GM12878 (cell line): Measurements from ENCODE around the gene DNAH1.

Experiments
- CTCF ChIP-seq, 3 experiments: IDR thresholded peaks in 2 of 3; conservative IDR thresholded peaks in 1 of 3; 2 replicates each; pipeline ENCODE4 v1.5.1; 2011; ENCODE audit warnings: low read depth in 3 of 3, low read length in 3 of 3, mild to moderate bottlenecking in 3 of 3, control low read depth in 2 of 3, moderate library complexity in 2 of 3, inconsistent platforms in 1 of 3, mixed read lengths in 1 of 3; ENCODE audit not compliant: control insufficient read depth in 2 of 3, insufficient read depth in 1 of 3; ENCODE audit errors: extremely low read depth in 1 of 3
- JUNB ChIP-seq: IDR thresholded peaks from 2 replicates; pipeline ENCODE4 v1.6.1; 2016; ENCODE audit warnings: antibody characterized with exemption, mild to moderate bottlenecking
- JUND ChIP-seq: IDR thresholded peaks from 2 replicates; pipeline ENCODE4 v1.6.1; 2012; ENCODE audit warnings: low read depth, mild to moderate bottlenecking, low read length, improper control_type of control experiment, moderate library complexity
- POLR2AphosphoS5 ChIP-seq: IDR thresholded peaks from 2 replicates; pipeline ENCODE4 v1.6.1; 2011; ENCODE audit warnings: mild to moderate bottlenecking, low read length, inconsistent platforms
- RFX5 ChIP-seq: IDR thresholded peaks from 2 replicates; pipeline ENCODE4 v1.6.1; 2011; ENCODE audit warnings: low read depth, low read length, improper control_type of control experiment
- TF ChIP-seq, protein P1 (sequence below): IDR thresholded peaks from 2 replicates; pipeline ENCODE4 v1.6.1; 2012; ENCODE audit warnings: mild to moderate bottlenecking, low read depth, low read length
- TF ChIP-seq, protein P2 (sequence below): IDR thresholded peaks from 2 replicates; pipeline ENCODE4 v1.6.1; 2012; ENCODE audit warnings: improper control_type of control experiment, low read depth, low read length; ENCODE audit not compliant: insufficient replicate concordance

- TF ChIP-seq JUNB (no peak), CTCF (IDR thresholded peaks at IDR 0.05 in 2 of 3, conservative IDR thresholded peaks at IDR 0.05 in 1 of 3; ENCODE audit: control insufficient read depth in 2 of 3, extremely low read depth in 1 of 3, insufficient read depth in 1 of 3, low read depth in 3 of 3, low read length in 3 of 3) (no peak), POLR2AphosphoS5 (no peak), JUND (no peak), RFX5 (no peak)
- TF ChIP-seq, protein P1, sequence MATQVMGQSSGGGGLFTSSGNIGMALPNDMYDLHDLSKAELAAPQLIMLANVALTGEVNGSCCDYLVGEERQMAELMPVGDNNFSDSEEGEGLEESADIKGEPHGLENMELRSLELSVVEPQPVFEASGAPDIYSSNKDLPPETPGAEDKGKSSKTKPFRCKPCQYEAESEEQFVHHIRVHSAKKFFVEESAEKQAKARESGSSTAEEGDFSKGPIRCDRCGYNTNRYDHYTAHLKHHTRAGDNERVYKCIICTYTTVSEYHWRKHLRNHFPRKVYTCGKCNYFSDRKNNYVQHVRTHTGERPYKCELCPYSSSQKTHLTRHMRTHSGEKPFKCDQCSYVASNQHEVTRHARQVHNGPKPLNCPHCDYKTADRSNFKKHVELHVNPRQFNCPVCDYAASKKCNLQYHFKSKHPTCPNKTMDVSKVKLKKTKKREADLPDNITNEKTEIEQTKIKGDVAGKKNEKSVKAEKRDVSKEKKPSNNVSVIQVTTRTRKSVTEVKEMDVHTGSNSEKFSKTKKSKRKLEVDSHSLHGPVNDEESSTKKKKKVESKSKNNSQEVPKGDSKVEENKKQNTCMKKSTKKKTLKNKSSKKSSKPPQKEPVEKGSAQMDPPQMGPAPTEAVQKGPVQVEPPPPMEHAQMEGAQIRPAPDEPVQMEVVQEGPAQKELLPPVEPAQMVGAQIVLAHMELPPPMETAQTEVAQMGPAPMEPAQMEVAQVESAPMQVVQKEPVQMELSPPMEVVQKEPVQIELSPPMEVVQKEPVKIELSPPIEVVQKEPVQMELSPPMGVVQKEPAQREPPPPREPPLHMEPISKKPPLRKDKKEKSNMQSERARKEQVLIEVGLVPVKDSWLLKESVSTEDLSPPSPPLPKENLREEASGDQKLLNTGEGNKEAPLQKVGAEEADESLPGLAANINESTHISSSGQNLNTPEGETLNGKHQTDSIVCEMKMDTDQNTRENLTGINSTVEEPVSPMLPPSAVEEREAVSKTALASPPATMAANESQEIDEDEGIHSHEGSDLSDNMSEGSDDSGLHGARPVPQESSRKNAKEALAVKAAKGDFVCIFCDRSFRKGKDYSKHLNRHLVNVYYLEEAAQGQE: no peak
- TF ChIP-seq, protein P2, sequence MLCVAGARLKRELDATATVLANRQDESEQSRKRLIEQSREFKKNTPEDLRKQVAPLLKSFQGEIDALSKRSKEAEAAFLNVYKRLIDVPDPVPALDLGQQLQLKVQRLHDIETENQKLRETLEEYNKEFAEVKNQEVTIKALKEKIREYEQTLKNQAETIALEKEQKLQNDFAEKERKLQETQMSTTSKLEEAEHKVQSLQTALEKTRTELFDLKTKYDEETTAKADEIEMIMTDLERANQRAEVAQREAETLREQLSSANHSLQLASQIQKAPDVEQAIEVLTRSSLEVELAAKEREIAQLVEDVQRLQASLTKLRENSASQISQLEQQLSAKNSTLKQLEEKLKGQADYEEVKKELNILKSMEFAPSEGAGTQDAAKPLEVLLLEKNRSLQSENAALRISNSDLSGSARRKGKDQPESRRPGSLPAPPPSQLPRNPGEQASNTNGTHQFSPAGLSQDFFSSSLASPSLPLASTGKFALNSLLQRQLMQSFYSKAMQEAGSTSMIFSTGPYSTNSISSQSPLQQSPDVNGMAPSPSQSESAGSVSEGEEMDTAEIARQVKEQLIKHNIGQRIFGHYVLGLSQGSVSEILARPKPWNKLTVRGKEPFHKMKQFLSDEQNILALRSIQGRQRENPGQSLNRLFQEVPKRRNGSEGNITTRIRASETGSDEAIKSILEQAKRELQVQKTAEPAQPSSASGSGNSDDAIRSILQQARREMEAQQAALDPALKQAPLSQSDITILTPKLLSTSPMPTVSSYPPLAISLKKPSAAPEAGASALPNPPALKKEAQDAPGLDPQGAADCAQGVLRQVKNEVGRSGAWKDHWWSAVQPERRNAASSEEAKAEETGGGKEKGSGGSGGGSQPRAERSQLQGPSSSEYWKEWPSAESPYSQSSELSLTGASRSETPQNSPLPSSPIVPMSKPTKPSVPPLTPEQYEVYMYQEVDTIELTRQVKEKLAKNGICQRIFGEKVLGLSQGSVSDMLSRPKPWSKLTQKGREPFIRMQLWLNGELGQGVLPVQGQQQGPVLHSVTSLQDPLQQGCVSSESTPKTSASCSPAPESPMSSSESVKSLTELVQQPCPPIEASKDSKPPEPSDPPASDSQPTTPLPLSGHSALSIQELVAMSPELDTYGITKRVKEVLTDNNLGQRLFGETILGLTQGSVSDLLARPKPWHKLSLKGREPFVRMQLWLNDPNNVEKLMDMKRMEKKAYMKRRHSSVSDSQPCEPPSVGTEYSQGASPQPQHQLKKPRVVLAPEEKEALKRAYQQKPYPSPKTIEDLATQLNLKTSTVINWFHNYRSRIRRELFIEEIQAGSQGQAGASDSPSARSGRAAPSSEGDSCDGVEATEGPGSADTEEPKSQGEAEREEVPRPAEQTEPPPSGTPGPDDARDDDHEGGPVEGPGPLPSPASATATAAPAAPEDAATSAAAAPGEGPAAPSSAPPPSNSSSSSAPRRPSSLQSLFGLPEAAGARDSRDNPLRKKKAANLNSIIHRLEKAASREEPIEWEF: no peak
Measured at GRCh38 chr3:52446042-52446441, 129.9 kb downstream of the DNAH1 start.
